ENCODE data around the gene CBX7. TPM values are rescaled to one million over a fixed set of nuclear protein-coding genes. Genes with fewer than 3 reads are reported as not detected.

The CBX7 gene
- polyA plus RNA-seq (2013, experiment 1 of 2) = 4.8 TPM
- 5.3 TPM for polyA plus RNA-seq (2013, experiment 2 of 2)

- H3K4me3 ChIP-seq (ENCODE audit: extremely low read depth, insufficient read depth, low read length, poor library complexity, severe bottlenecking) = peak within 1 kb of the TSS; percentile 49
- H3K4me1 ChIP-seq (ENCODE audit: control insufficient read depth, insufficient read depth, low read length, poor library complexity, severe bottlenecking) = peaks cover 5% of the 10 kb centered on the region
- H3K27ac ChIP-seq (ENCODE audit: low read depth, low read length, severe bottlenecking) = peak within 1 kb of the TSS; percentile 10
- WGBS, 2 experiments (ENCODE audit: insufficient coverage in 2 of 2) = 0% methylated on average over 64 to 79 of the region's 98 CpGs
- H3K36me3 ChIP-seq (ENCODE audit: control insufficient read depth, insufficient read depth, low read length) = no peaks in the 10 kb centered on the region
- no peaks in the 10 kb centered on the region for H3K9me3 ChIP-seq (ENCODE audit: control insufficient read depth, low read length)
These were observed at the start of gene CBX7 for GRCh38 chr22:39152511-39153219. TSS of gene CBX7 (minus strand) at chr22:39152680. CDS start at chr22:39152444, 236 bp downstream.

- Histone ChIP-seq H3K4me3 (ENCODE audit: extremely low read depth, insufficient read depth, low read length, poor library complexity, severe bottlenecking) (no peak overlapping the region), H3K36me3 (ENCODE audit: control insufficient read depth, insufficient read depth, low read length) (no peaks in the 10 kb centered on the region), H3K9me3 (ENCODE audit: control insufficient read depth, low read length) (peaks cover 7% of the 10 kb centered on the region), H3K4me1 (ENCODE audit: control insufficient read depth, insufficient read depth, low read length, poor library complexity, severe bottlenecking) (no peaks in the 10 kb centered on the region), H3K27ac (ENCODE audit: low read depth, low read length, severe bottlenecking) (no peak overlapping the region)
- 95% methylated on average over 2 of the region's 5 CpGs; no CpG with 5 or more reads in 1 of the 2 experiments for WGBS, 2 experiments (ENCODE audit: insufficient coverage in 2 of 2)
These were observed 45.1 kb upstream of the CBX7 start for GRCh38 chr22:39197578-39197977.

GRCh38 chr22:39194098-39194497 is 41.6 kb upstream of the CBX7 start:
- Histone ChIP-seq H3K27ac (ENCODE audit: low read depth, low read length, severe bottlenecking) (no peak overlapping the region), H3K36me3 (ENCODE audit: control insufficient read depth, insufficient read depth, low read length) (no peaks in the 10 kb centered on the region), H3K4me3 (ENCODE audit: extremely low read depth, insufficient read depth, low read length, poor library complexity, severe bottlenecking) (no peak overlapping the region), H3K4me1 (ENCODE audit: control insufficient read depth, insufficient read depth, low read length, poor library complexity, severe bottlenecking) (no peaks in the 10 kb centered on the region), H3K9me3 (ENCODE audit: control insufficient read depth, low read length) (peaks cover 6% of the 10 kb centered on the region)
- no CpG with 5 or more reads among the region's 1 CpG for WGBS, 2 experiments (ENCODE audit: insufficient coverage in 2 of 2)

GRCh38 chr22:39188809-39189208 is 36.3 kb upstream of the CBX7 start:
- Histone ChIP-seq H3K4me3 (ENCODE audit: extremely low read depth, insufficient read depth, low read length, poor library complexity, severe bottlenecking) (no peak overlapping the region), H3K27ac (ENCODE audit: low read depth, low read length, severe bottlenecking) (no peak overlapping the region), H3K9me3 (ENCODE audit: control insufficient read depth, low read length) (peaks cover 4% of the 10 kb centered on the region), H3K4me1 (ENCODE audit: control insufficient read depth, insufficient read depth, low read length, poor library complexity, severe bottlenecking) (peaks cover 10% of the 10 kb centered on the region), H3K36me3 (ENCODE audit: control insufficient read depth, insufficient read depth, low read length) (no peaks in the 10 kb centered on the region)
- WGBS, 2 experiments (ENCODE audit: insufficient coverage in 2 of 2) = 95 to 96% methylated on average over 10 of the region's 10 CpGs

- H3K9me3 ChIP-seq (ENCODE audit: control insufficient read depth, low read length) = peaks cover 4% of the 10 kb centered on the region
- peaks cover 10% of the 10 kb centered on the region for H3K4me1 ChIP-seq (ENCODE audit: control insufficient read depth, insufficient read depth, low read length, poor library complexity, severe bottlenecking)
- no peak overlapping the region for H3K4me3 ChIP-seq (ENCODE audit: extremely low read depth, insufficient read depth, low read length, poor library complexity, severe bottlenecking)
- no peak overlapping the region for H3K27ac ChIP-seq (ENCODE audit: low read depth, low read length, severe bottlenecking)
- 88 to 90% methylated on average over 11 of the region's 11 CpGs for WGBS, 2 experiments (ENCODE audit: insufficient coverage in 2 of 2)
- no peaks in the 10 kb centered on the region for H3K36me3 ChIP-seq (ENCODE audit: control insufficient read depth, insufficient read depth, low read length)
These were observed 33.1 kb upstream of the CBX7 start for GRCh38 chr22:39185601-39186012.

- H3K27ac ChIP-seq (ENCODE audit: low read depth, low read length, severe bottlenecking) = no peak overlapping the region
These were observed 32.4 kb upstream of the CBX7 start for GRCh38 chr22:39184586-39185577.

GRCh38 chr22:39183991-39184585 is 31.6 kb upstream of the CBX7 start:
- Histone ChIP-seq H3K4me3 (ENCODE audit: extremely low read depth, insufficient read depth, low read length, poor library complexity, severe bottlenecking) (no peak overlapping the region), H3K9me3 (ENCODE audit: control insufficient read depth, low read length) (peaks cover 4% of the 10 kb centered on the region), H3K4me1 (ENCODE audit: control insufficient read depth, insufficient read depth, low read length, poor library complexity, severe bottlenecking) (peaks cover 10% of the 10 kb centered on the region), H3K36me3 (ENCODE audit: control insufficient read depth, insufficient read depth, low read length) (no peaks in the 10 kb centered on the region), H3K27ac (ENCODE audit: low read depth, low read length, severe bottlenecking) (no peak overlapping the region)
- WGBS, 2 experiments (ENCODE audit: insufficient coverage in 2 of 2) = 92 to 96% methylated on average over 9 to 11 of the region's 13 CpGs

More at GRCh38 chr22:39184586-39185577, 32.4 kb upstream of the CBX7 start:
- Histone ChIP-seq H3K4me3 (ENCODE audit: extremely low read depth, insufficient read depth, low read length, poor library complexity, severe bottlenecking) (no peak overlapping the region), H3K9me3 (ENCODE audit: control insufficient read depth, low read length) (peaks cover 4% of the 10 kb centered on the region), H3K4me1 (ENCODE audit: control insufficient read depth, insufficient read depth, low read length, poor library complexity, severe bottlenecking) (peaks cover 10% of the 10 kb centered on the region), H3K36me3 (ENCODE audit: control insufficient read depth, insufficient read depth, low read length) (no peaks in the 10 kb centered on the region)
- WGBS, 2 experiments (ENCODE audit: insufficient coverage in 2 of 2) = 90 to 92% methylated on average over 20 to 22 of the region's 23 CpGs

- peaks cover 4% of the 10 kb centered on the region for H3K9me3 ChIP-seq (ENCODE audit: control insufficient read depth, low read length)
- H3K36me3 ChIP-seq (ENCODE audit: control insufficient read depth, insufficient read depth, low read length) = no peaks in the 10 kb centered on the region
- H3K4me1 ChIP-seq (ENCODE audit: control insufficient read depth, insufficient read depth, low read length, poor library complexity, severe bottlenecking) = peaks cover 16% of the 10 kb centered on the region
- 92 to 100% methylated on average over 2 to 3 of the region's 6 CpGs for WGBS, 2 experiments (ENCODE audit: insufficient coverage in 2 of 2)
- no peak overlapping the region for H3K4me3 ChIP-seq (ENCODE audit: extremely low read depth, insufficient read depth, low read length, poor library complexity, severe bottlenecking)
- H3K27ac ChIP-seq (ENCODE audit: low read depth, low read length, severe bottlenecking) = no peak overlapping the region
These were observed 30.1 kb upstream of the CBX7 start for GRCh38 chr22:39182478-39183030.

- no peak overlapping the region for H3K27ac ChIP-seq (ENCODE audit: low read depth, low read length, severe bottlenecking)
- peaks cover 24% of the 10 kb centered on the region for H3K4me1 ChIP-seq (ENCODE audit: control insufficient read depth, insufficient read depth, low read length, poor library complexity, severe bottlenecking)
- H3K36me3 ChIP-seq (ENCODE audit: control insufficient read depth, insufficient read depth, low read length) = no peaks in the 10 kb centered on the region
- peaks cover 4% of the 10 kb centered on the region for H3K9me3 ChIP-seq (ENCODE audit: control insufficient read depth, low read length)
- no peak overlapping the region for H3K4me3 ChIP-seq (ENCODE audit: extremely low read depth, insufficient read depth, low read length, poor library complexity, severe bottlenecking)
- 89 to 95% methylated on average over 4 to 5 of the region's 5 CpGs for WGBS, 2 experiments (ENCODE audit: insufficient coverage in 2 of 2)
These were observed 29.3 kb upstream of the CBX7 start for GRCh38 chr22:39181778-39182177.

- peaks cover 28% of the 10 kb centered on the region for H3K4me1 ChIP-seq (ENCODE audit: control insufficient read depth, insufficient read depth, low read length, poor library complexity, severe bottlenecking)
- H3K4me3 ChIP-seq (ENCODE audit: extremely low read depth, insufficient read depth, low read length, poor library complexity, severe bottlenecking) = no peak overlapping the region
- no peaks in the 10 kb centered on the region for H3K36me3 ChIP-seq (ENCODE audit: control insufficient read depth, insufficient read depth, low read length)
- whole genome bisulfite sequencing, 2 experiments (ENCODE audit: insufficient coverage in 2 of 2) = 95 to 100% methylated on average over 2 to 7 of the region's 8 CpGs
- H3K9me3 ChIP-seq (ENCODE audit: control insufficient read depth, low read length) = peaks cover 1% of the 10 kb centered on the region
- no peak overlapping the region for H3K27ac ChIP-seq (ENCODE audit: low read depth, low read length, severe bottlenecking)
These were observed 28.9 kb upstream of the CBX7 start for GRCh38 chr22:39181356-39181755.

Data from mesodermal cell (in vitro differentiated cells).